Measurements from ENCODE around the gene HIGD1A.

GRCh38 chr3:42743204-42743995 is 60.9 kb downstream of the HIGD1A start:
- TF ChIP-seq CTCF (IDR thresholded peaks at IDR 0.05) = no peak
- TF ChIP-seq POLR2A (IDR thresholded peaks at IDR 0.05) = no peak
- no peak for TF ChIP-seq POLR2AphosphoS5 (IDR thresholded peaks at IDR 0.05)
- TF ChIP-seq EP300 (IDR thresholded peaks at IDR 0.05) = no peak
